Smooth muscle cell of the brain vasculature (primary cell): ENCODE data around the gene AFF3.

Experiments used
- DNase-seq: peaks from one replicate; pipeline ENCODE4 v3.0.0-alpha.2; 2012; ENCODE audit warnings: low read depth, low spot score

The AFF3 gene

DNA sequence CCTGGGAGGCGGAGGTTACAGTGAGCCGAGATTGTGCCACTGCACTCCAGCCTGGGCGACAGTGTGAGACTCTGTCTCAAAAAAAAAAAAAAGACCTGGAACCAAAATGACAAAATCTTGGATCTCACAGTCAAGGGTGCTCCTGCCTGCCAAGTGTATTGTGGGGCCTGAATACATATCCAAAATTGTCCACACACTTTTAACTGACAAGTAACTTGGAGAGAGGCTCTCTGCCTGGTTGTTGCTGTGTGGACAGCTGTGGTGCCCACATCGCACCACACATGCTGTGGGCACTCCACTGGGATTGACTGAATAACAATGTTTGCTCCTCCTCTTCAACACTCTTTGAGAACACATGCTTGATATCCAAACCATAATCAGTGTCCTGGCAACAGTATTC, 534.9 kb downstream of the AFF3 start:
- no peak for DNase-seq

DNA sequence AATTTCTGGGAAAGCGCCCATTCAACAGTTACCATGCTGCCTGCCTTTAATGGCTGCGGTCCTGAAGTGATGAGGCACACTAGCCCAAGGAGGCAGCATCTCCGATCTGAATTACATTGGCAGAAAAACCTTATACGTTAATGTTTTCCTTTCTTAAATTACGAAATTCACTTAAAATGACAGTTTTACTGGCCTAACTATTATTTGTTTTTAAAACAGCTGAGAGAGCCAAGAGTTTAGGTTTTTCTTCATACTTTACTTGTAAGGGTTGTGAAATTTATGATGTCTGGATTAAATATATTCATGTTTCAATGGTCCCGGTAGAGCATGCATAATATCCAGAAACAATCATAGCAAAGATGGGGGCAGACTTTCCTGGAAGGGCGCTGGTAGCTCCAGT, 537.4 kb downstream of the AFF3 start:
- DNase-seq = no peak

DNA sequence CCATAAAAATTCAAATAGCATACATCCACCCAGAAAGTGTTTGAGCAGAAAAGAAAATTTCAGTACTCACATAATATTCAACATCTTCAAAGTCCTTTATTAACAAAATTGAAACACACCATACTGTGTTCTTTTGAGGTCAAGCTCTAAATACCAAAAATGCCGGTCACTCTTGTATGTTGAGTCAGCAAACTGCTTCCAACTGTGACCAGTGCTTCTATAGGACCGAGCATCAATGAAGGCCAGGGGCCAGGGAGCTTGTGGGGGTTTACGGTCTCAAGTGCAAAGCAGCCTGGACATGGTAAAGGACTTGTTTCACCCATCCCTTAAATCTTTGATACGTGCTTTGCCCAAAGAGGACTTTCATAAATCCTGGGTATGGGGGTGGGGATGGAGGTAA, 539.9 kb downstream of the AFF3 start:
- DNase-seq = peak; percentile 57

DNA sequence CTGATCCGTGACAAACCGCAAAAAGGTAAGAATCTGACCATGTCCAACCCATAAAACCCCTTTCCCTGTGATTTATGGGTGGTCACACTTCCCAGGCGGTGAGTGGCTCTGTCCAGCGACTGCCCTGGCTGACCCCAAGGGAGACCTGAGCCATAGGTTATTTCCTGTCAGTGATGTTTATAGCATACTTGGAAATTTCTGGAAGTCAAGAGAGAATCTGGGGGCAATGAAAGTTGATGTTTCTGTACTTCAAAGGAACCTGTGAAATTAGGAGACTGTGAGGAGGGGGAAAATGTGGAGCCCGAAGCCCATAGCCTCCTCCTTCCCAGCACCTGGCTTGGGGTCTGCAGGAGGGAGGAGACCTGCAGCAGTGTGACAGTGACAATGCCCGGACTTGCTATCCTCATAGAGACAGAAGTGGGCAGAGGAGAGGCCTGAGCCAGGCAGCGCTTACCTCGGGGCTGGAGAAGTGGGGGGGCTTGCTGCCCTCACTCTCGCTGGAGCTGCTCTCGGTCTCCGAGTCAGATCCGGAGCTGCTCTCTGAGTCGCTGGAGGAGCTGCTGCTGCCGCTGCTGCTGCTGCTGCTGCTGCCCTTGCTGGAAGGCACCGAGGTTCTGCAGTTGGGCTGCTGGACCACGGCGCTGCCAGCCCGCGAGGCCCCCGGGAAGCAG, 541.3 kb downstream of the AFF3 start:
- no peak for DNase-seq

DNA sequence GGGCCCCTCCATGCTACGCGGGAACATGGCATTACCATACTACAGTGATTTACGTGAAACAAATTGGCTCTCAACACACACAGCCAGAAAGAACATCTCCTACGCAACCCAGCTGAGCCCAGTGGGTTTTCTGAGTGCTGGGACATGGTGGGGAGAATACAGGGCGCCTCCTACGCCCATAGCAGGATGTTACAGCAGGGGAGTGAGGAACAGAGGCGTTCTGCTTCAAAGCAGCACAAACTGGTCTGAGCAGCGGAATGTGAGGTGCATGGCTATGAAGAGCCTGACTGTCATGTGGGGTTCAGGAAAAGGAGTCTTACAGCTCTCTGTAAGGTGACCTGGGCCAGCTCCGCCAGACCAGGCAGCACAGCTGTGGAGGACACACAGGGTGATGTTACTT, 543.9 kb downstream of the AFF3 start:
- no peak for DNase-seq

DNA sequence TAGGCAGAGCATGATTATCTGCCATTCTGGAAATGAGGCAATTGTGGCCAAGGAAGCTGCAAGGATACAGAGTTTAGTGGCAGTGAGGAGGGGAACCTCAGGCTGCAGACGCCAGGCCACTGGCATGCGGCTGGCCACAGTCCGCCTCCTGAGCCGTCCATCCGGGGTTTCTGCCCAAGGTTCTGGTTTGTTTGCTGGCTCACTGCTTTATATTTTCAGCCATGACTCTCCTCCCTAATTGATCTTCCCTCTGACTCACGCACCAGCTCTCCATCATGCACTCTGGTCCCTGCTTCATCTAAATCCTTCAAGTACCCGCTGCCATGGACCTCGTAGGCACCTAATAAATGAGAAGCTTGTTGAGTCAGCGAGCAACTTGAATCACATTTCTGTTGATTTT, 544.8 kb downstream of the AFF3 start:
- DNase-seq = no peak

DNA sequence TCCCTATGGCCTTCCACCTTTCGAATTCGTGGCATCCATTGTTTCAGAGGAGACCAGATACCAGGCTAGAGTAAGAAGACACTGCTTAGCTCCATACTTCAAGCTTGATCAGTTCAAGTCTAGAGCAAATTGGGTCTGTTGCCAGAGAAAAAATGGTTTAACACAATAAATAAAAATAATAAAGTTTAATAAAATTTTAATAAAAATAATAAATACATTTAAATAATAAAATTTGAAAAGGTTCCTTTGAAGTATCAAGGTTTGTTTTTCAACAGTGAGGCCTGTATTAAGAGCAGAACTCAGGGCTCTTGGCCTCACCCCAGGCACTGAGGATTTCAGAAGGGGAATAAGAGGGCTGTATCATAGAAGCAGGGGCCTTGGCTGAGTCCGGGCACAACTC, 547.0 kb downstream of the AFF3 start:
- no peak for DNase-seq

DNA sequence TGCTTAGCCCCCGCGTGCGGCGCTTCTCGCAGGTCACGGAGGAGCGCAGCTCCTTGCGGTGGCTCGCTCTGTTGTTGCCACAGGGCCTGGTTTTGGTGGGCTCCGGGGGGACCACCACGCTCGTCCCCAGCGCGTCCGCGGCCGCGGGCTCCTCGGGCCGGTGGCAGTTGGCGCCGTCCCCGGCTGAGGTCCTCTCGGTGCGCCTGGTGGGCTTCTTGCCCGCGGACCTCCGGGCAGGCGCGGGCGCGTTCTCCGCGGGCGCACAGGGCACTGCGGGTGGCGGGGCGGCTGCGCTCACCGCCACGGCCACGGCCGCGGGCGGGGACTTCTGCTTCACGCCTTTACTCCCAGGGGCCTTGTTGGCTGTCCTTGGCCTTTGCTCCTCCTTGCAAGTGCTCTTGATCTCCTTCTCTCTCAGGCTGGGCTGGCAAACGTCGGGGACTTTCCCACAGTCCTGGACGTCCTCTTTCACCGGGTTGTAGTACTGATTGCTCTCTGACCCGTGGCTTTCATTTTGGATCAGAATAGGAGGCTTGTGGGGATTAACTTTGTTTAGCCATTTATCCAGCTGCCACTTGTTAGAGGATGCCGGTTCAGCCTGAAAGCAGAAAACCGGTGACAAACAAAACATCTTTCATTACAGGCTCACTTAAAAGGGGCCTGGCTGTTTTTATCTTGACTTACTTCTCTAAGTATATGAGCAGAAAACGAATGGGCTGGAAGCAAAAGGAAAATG, 548.5 kb downstream of the AFF3 start:
- no peak for DNase-seq

DNA sequence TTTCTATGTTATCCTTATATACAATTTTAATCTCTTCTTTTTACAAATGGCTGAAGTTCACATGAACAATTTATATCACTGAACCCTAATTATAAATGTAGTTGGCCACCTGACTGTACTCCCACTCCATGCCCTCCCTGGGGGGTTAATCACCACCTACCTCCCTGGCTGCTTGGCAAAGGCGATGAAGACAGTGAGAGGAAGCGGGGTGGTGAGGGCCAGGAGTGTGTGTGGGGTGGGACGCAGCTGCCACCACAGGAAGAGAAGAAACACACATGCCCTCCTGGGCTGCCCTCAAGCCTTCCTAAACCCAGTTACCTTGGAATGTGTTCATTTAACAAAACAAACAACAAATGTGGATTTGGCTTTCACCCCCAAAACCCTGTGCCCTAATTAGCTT, 565.6 kb downstream of the AFF3 start:
- no peak for DNase-seq

DNA sequence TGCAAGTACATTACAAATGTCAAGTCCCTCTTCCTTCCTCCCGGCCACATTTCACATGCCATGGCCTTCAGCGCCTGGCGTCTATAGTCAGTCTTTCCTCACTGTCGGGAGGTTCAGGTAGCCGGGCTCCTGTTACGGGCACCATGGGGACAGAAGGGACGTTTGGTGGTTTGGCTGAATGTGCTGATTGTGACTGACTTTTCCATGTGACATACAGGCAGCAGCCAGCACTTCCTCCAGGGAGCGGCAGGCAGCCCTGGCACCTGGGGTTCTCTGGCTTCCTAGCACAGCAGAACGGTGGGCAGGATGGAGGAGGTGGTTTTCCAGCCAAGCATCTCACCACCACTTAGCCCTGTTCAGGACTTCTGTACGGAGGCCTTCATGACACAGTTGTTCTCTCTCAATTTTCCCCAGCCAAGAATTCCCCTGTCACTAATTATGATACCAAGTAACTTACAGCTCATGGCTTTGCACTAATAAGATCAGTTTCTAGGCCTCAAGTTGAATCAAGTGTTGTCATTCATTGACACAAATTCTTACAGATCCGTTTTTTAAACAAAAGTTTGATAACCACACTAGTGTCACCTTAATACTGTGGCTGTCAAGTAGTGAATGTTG, 568.6 kb downstream of the AFF3 start:
- no peak for DNase-seq

DNA sequence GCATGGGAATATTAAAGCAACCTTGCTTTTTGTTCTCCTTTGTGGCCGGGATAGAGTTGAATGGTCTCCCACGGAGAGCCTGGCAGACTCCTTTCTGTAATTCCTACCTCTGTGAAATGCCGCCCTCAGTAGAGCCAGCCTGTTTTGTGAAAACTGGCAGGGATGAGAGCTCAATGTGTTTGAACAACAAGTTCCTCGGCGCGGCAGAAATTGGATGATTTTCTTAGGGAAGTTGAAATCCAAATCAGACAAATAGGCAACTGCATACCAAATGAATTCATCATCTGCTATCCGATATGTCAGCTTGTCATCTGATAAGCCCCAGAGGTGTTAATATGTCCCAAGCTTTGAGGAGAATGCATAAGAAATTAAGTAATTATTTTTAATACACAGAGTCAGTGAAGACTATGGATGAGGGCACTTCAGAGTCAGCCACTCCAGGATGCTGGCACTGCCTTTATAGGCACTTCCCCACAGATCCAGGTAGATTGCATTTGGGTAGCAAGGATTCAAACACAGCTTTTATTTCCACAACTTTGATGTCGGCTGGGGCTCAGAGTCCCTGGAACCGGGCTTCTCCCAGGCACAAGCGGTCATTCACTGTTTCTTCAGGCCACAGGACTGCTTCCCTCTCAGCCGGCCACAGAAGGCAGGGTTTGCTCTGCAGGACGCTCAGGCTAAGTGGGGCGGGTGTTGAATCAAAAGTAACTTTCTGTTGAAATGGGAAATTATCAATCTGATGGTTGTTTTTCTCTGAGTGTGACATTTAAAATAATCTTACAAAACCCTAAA, 569.8 kb downstream of the AFF3 start:
- DNase-seq = no peak

DNA sequence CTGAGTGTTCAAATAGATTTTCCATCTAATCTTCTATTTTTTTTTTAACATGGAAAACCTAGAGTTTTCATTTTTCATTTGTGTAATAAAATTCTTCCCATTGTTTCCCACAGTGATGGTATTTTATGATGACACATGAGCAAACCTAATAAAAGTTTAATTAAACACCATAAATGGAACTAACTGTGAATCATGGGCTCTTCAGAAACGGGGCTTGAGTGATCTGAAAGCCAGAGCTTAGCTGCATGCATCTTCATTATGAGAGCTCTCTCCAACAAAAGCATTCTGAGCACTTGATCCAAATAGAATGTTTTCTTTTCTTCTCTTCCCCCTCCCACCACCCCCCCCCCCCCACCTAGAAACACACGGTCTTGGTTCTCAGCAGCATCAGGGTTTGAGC, 570.4 kb downstream of the AFF3 start:
- no peak for DNase-seq

DNA sequence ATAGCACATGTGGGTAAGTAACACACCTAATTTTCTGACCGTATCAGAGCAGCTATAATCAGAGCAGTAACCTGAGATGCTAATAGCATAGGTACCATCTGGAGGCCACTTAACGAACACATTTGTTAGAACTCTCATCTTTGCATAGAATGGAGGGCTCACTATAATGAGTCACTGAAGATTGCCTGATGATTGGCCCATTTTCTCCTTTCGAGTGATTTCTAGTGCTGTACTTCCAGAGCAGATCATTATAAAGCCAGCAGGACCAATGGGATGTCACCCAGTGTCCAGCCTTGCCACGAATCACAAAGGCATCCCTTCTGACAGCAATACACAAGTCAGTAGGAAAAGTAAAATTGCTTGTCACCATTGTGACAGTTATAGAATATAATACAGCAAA, 570.9 kb downstream of the AFF3 start:
- no peak for DNase-seq

DNA sequence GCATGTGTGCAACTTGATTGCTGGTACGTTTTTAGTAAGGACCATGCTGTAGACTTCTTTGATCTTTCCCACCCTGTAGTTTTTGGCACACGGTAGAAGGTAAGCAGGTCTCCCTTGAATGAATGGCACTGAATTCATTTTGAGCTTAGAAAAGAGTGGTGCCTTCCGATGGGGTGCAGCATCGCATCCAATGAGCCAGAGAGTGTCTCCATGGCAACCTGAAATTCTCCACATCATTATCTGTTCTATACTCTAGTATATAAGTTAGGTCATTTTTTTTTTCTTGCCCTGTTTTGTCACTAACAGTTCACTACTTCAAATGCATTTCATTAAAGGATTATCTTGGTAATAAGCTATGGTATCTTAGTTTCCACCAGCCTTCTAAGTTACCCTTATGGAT, 571.4 kb downstream of the AFF3 start:
- no peak for DNase-seq

DNA sequence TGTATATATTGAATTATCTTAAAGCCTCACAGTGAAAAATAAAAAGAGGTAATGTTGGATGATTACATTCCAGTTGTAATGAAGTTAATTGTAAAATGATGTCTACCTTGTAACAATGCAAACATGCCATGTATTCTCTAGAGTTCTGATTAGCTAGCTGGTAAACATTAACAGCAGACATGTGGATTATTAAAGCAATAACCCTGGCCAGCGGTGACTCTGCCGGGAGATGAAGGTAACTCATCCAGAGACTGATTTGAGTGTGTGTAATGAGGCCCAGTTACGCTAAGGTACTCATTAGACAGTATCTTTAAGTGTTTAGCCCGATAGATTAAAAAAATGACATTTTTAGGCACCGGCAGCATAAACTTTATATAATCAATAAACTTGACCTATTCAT, 573.0 kb downstream of the AFF3 start:
- no peak for DNase-seq

DNA sequence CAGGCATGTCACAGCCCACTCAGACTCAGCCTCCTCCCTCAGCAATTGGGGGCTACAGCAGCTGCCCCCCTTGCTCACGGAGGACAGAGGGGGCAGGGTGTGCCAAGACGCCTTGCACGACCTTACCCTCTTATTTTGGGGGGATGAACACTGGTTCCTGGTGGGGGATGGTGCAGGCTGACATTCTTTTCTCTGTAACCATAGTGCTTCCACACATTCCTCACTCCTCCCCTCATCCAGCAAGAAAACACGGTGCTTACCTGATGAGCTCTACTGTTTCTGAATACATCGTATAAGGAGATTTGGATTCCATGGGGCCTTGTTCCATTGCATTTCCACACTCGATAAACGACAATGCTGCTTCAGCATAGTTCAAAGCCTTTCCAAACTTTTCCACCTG, 577.2 kb downstream of the AFF3 start:
- DNase-seq = no peak

DNA sequence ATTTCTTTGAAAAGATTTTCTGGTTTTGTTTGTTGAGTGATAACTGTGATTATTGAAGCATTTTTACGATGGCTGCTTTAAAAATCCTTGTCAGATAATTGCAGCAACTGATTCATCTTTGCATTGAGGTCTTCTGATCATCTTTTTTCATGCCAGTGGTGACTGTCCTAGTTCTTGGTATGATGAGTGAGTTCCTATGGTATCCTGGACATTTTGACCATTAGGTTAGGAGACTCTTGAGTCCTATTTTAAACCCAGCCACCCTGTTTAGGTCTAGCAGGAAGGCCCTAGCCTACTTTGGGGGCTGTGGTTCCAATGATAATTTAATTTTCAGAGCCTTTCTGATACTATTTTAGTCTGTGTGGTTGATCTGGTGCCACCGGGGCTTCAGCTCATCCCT, 579.9 kb downstream of the AFF3 start:
- no peak for DNase-seq

DNA sequence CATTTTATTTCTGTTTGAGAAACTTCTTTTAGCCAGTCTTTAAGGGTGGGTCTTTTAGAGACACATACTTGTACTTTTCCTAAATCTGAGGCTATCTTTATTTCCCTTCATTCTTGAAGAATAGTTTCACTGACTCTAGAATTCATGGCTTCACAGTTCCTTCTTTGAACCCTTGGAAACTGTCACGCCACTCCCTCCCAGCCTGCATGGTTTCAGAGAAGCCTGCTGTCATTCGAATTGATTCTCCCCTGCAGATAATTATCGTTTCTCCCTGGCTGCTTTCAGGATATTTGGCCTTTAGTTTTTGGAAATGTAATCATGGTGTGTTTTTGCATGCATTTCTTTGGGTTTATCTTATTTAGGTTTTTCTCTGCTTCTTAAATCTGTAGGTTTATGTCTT, 580.6 kb downstream of the AFF3 start:
- DNase-seq = no peak

DNA sequence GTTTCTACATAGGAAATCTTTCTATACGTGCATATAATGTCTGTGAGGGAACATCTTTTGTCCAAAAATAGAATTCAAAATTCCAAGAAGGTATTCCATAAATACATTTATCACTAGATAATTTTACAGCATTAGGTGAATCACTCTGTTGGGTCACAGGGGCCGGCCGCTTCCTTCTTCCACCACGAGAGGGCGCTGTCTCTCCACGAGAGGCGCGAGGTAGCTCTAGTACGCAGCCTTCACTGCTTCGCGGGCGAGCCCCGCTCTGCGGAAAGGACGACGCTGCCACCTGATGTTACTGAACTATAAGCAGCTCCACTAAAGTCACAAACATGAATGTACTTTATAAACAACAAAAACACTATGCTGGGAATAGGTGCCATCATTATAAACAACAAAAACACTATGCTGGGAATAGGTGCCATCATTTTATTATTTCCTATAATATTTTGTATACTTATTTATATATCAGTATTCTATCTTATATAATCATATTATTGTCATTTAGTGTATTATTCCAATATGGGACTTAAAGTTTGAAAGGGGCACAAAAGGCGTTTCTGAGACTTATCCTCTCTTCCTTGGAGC, 583.2 kb downstream of the AFF3 start:
- DNase-seq = peak; percentile 45

DNA sequence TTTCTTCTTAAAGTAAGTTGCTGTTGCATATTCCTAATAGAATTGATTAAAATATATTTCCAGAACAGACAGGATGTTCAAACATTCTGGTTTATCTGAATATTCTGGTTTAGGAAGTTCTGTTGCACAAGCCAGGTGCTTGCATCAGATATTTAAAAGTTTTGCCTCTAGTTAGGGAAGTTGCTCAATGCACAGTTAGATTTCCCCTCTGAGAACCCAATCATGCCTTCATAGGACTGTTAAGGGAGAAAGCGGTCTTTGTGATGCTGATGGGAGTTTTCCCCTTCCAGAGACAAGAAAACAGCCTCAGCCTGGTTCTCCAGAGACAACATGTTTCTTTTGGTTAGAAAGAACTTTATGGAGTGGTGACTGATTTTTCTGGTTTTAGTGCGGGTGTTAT, 587.0 kb downstream of the AFF3 start:
- no peak for DNase-seq

DNA sequence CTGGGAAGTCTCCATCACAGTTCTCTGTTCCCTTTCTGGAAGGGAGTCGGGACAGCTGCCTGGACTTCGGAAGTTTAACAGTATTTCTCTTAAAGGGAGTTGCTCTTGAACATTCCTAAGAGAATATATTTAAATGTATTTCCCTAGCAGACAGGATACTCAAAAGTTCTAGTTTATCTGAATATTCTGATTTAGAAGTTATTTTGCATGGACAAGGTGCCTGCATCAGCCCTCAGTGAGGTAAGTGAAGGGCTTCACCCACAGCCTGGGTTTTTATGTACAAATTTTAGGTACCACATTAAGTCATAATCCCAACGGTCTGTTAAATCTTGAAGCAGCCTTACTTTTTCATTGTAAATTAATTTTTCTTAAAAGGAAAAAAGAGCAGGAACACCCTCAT, 587.5 kb downstream of the AFF3 start:
- DNase-seq = no peak

DNA sequence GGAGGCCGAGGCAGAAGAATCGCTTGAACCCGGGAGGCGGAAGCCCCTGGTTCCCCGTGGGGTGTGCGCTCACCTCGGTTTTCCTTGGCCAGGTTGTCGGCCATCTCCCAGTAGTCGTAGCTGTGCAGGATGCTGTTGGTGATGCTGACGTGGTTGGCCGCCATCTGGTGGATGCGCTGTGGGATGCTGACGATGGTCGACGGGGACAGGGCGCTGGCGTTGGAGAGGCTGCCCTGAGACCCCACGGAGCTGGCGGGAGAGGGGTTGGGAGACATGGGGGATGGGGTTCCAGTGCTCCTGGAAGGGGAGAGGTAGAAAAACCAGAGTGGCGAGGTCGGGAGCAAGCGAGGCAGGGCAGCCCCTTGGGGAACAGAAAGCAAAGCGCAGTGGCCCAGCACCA, 588.2 kb downstream of the AFF3 start:
- DNase-seq = no peak
